Progenitor cell of endocrine pancreas (in vitro differentiated cells): ENCODE data around the gene ABLIM1. TPM values are rescaled to one million over a fixed set of nuclear protein-coding genes. Genes with fewer than 3 reads are reported as not detected.

Experiments
- DNase-seq: peaks from one replicate; pipeline ENCODE4 v3.0.0; 2021; ENCODE audit warnings: low spot score; ENCODE audit not compliant: unreplicated experiment
- H3K27ac Mint-ChIP-seq: 2 replicates; pipeline ENCODE4 v1.8.0; 2021; ENCODE audit warnings: mild to moderate bottlenecking, moderate library complexity, mixed read lengths
- H3K27me3 Mint-ChIP-seq: 2 replicates; pipeline ENCODE4 v1.8.0; 2021; ENCODE audit warnings: mixed read lengths
- H3K36me3 Mint-ChIP-seq: 2 replicates; pipeline ENCODE4 v1.8.0; 2022; ENCODE audit warnings: mixed read lengths; ENCODE audit not compliant: insufficient read depth
- H3K4me1 Mint-ChIP-seq: 2 replicates; pipeline ENCODE4 v1.8.0; 2021; ENCODE audit warnings: low read depth, mixed read lengths
- H3K4me3 Mint-ChIP-seq: 2 replicates; pipeline ENCODE4 v1.8.0; 2021; ENCODE audit warnings: low read depth, mild to moderate bottlenecking, moderate library complexity, mixed read lengths
- H3K9me3 Mint-ChIP-seq: 2 replicates; pipeline ENCODE4 v1.8.0; 2021; ENCODE audit warnings: low read depth, mixed read lengths
- CTCF ChIP-seq: fragments of 200-600 bp; sonication (generic); IDR thresholded peaks from one replicate; pipeline ENCODE4 v1.5.0; 2021; ENCODE audit warnings: antibody characterized with exemption, mild to moderate bottlenecking; ENCODE audit not compliant: unreplicated experiment
- total RNA-seq: library from RNA; stranded (reverse); gene quantifications from 2 replicates; pipeline ENCODE4 v1.2.1, GENCODE V29; 2021

Gene ABLIM1
- total RNA-seq, 1 donor from 2014 or later: 59.1 TPM

DNA sequence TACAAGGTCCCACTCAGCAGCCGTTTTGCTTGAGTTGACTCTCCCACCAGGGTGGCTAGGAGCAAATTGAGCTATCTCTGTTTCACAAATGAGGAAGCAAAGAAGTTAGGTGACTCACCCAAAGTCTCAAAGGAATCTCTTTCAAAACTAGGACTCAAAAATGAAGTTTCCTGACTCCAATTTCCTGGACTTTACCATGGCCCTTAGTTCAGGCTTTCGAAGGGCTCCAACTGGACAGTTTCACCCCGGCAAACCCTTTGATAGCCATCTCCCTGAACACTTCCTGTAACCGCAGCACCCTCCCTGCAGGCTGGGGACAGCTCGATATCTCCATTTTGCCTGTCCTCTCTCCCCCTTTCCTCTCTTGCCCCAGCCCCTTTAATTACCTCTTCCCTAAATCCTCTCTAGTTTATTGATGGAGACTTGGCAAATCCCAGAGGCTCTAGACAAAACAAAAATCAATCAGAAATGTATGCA is 249.1 kb downstream of the ABLIM1 start:
- no peak overlapping the region for H3K27ac Mint-ChIP-seq
- peaks cover 3% of the 10 kb centered on the region for H3K4me1 Mint-ChIP-seq
- H3K4me3 Mint-ChIP-seq: no peak overlapping the region
- no peaks in the 10 kb centered on the region for H3K9me3 Mint-ChIP-seq
- TF ChIP-seq CTCF: no peak
- DNase-seq: no peak
- peaks cover 80% of the 10 kb centered on the region for H3K27me3 Mint-ChIP-seq
- no peaks in the 10 kb centered on the region for H3K36me3 Mint-ChIP-seq

DNA sequence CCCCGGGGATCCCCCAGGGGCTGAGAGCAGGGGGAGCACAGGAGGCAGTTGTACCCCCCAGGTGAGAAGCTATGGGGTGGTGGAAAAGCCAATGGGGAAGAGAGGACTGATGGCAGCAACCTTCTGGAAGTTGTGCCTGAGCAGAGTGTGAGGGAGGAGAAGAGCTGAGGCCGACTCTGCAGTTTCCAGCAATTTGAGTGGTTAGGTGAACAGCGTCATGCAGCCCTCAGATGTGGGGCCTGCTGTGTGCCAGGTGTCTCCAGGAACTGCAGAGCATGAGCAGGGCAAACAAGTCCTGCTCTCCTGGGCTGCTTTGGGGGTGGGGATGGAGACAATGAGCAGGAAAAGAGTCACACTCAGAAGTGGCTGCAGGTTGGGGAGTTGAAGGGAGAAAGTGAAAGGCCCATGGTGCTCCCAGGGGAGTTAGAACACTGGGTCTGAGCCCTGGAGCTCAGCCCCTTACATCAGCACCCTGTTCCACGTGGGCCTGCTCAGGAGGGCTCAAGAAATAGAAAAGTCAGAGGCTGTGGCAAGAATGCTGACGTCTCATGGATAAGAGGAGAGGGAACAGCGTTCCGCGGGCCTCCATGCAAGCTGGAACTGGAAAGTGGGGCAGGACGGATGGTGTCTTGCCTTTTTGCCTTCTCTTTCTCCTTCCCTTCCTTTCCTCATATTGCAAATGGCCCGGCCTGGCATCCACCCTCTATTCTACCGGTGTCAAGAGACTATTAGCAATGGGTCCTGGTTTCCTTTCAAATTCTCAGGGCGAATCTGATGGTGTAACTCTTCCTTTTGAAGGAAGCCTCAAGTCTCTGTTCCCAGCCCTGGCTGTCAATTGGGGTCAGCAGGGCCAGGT is 249.7 kb downstream of the ABLIM1 start:
- no peak for DNase-seq
- no peak overlapping the region for H3K4me3 Mint-ChIP-seq
- H3K4me1 Mint-ChIP-seq: peaks cover 3% of the 10 kb centered on the region
- H3K9me3 Mint-ChIP-seq: no peaks in the 10 kb centered on the region
- no peak overlapping the region for H3K27ac Mint-ChIP-seq
- H3K36me3 Mint-ChIP-seq: no peaks in the 10 kb centered on the region
- H3K27me3 Mint-ChIP-seq: peaks cover 77% of the 10 kb centered on the region
- no peak for TF ChIP-seq CTCF

- DNase-seq: no peak
- Mint-ChIP-seq H3K36me3 (no peaks in the 10 kb centered on the region), H3K27ac (no peak overlapping the region), H3K4me3 (no peak overlapping the region), H3K4me1 (peaks cover 6% of the 10 kb centered on the region), H3K27me3 (peaks cover 85% of the 10 kb centered on the region), H3K9me3 (no peaks in the 10 kb centered on the region)
- no peak for TF ChIP-seq CTCF
Observed at GRCh38 chr10:114406455-114406854, 251.6 kb downstream of the ABLIM1 start.

DNA sequence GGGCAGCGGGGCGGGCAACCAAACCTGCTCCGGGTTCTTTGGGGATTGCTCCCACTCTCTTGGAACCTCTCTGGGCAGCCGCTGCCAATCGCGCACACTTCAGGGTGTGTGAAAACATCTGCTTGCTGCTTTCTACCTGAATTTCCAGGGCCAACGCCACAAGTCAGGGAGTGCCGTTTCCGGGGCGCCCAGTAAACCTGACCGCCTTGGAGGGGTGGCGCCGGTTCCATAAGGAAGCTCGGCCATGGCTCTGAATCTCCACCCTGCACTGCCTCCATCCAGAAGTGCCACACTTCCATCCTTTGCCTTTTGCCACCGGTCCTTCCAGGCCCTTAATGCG is 253.1 kb downstream of the ABLIM1 start:
- no peak for DNase-seq
- Mint-ChIP-seq H3K4me3 (peak overlapping the region; percentile 72), H3K4me1 (peaks cover 6% of the 10 kb centered on the region), H3K9me3 (no peaks in the 10 kb centered on the region), H3K36me3 (no peaks in the 10 kb centered on the region), H3K27me3 (peaks cover 87% of the 10 kb centered on the region), H3K27ac (no peak overlapping the region)
- TF ChIP-seq CTCF: no peak

DNA sequence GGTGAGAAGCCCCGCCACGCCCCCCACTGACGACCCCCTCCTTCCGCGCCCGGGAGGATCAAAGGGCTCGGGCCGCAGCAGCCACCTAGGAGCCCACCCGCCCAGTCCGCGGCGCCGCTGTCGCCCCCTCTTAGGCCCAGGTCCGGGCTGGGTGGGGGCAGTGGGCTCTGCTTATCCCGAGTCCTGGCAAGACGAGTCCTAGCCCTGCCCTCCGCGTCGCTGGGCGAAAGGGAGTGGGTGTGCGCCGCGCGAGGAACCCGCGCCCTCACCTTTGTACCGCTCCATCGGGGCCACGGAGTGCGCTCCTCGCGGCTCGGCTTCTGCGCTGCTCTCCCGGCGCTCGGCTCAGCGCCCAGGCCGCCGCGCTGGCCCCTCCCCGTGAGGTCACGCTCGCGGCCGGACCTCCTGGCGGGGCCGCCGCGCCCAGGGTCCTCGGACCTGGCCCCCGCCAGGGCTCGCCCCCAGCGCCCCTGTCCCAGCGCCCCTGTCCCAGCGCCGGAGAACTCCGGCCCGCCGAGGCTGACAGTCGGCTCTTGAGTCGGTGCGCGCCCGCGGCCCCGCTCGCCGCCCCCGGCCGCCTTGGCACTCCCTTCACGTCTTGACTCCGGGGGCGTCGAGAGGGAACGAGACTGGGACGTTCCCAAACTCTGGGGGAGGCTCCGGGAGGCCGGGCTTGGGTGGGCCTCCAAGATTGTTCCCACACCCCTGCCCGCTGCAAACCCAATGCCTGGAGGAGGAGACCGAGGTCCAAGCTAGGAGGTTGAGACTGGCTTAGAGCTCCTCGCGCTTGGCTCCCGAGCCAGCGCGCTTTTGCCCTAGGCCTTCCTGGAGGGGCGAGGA is 253.7 kb downstream of the ABLIM1 start, which contains the start of gene AFAP1L2:
TSS of gene AFAP1L2 (minus strand) at position 332 of the 840 bp plus-strand sequence. CDS start at position 285, 47 bp downstream.
- Mint-ChIP-seq H3K27me3 (peaks cover 87% of the 10 kb centered on the region), H3K36me3 (no peaks in the 10 kb centered on the region), H3K27ac (no peak within 1 kb of the TSS), H3K4me3 (peak within 1 kb of the TSS; percentile 72), H3K9me3 (no peaks in the 10 kb centered on the region), H3K4me1 (peaks cover 6% of the 10 kb centered on the region)
- TF ChIP-seq CTCF: no peak
- peak; percentile 26 for DNase-seq
